ENCODE measurements around the gene CBLC.

DNA sequence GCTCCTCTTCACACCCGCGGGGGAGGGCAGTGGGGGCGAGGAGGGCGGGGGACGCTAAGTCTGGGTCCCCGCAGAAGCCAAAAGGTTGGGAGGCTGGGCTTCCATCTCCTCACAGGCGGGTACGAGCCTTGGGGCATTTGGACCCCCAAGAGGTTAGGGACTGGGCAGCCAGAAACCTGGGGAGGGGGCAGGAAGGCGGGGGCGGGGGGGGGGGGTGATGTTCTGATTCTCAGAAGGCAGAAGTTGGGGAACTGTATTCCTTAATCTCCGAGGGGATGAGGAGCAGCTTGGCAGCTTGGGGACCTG is 24.1 kb upstream of the CBLC start:
- no peak for TF ChIP-seq POLR2A (IDR thresholded peaks at IDR 0.05)
- TF ChIP-seq, protein P1, sequence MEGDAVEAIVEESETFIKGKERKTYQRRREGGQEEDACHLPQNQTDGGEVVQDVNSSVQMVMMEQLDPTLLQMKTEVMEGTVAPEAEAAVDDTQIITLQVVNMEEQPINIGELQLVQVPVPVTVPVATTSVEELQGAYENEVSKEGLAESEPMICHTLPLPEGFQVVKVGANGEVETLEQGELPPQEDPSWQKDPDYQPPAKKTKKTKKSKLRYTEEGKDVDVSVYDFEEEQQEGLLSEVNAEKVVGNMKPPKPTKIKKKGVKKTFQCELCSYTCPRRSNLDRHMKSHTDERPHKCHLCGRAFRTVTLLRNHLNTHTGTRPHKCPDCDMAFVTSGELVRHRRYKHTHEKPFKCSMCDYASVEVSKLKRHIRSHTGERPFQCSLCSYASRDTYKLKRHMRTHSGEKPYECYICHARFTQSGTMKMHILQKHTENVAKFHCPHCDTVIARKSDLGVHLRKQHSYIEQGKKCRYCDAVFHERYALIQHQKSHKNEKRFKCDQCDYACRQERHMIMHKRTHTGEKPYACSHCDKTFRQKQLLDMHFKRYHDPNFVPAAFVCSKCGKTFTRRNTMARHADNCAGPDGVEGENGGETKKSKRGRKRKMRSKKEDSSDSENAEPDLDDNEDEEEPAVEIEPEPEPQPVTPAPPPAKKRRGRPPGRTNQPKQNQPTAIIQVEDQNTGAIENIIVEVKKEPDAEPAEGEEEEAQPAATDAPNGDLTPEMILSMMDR (IDR thresholded peaks at IDR 0.05), result no peak
